ENCODE measurements around the gene TAMALIN.

The TAMALIN gene

GRCh38 chr12:52014567-52015530 is 8.1 kb downstream of the TAMALIN start:
- no peak for DNase-seq

DNA sequence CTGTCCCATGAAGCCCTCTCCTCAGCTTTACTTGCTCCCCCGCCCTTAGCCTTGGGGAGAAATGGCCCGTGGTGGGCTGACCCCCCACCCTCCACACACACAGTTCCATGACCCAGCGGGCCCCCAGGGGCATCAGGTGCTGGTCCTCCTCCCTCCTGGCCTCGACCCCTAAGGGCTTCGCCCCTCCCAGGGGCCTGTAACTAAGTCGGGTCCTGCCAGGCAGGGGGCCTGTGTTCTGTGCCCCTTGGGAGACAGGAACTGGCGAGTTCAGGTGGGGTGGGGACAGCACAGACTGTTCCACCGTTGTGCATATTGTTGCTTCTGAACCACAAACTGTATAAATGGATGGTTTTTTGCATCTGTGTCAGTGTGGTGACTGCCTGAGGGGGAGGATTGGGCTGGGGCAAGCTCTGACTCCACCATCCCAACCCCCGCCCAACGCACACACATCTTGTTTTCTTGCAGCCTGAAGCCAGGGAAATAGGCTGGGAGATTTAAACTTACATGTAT is 8.8 kb downstream of the TAMALIN start:
- DNase-seq = no peak

GRCh38 chr12:52018433-52019112 is 11.8 kb downstream of the TAMALIN start:
- DNase-seq = no peak

DNA sequence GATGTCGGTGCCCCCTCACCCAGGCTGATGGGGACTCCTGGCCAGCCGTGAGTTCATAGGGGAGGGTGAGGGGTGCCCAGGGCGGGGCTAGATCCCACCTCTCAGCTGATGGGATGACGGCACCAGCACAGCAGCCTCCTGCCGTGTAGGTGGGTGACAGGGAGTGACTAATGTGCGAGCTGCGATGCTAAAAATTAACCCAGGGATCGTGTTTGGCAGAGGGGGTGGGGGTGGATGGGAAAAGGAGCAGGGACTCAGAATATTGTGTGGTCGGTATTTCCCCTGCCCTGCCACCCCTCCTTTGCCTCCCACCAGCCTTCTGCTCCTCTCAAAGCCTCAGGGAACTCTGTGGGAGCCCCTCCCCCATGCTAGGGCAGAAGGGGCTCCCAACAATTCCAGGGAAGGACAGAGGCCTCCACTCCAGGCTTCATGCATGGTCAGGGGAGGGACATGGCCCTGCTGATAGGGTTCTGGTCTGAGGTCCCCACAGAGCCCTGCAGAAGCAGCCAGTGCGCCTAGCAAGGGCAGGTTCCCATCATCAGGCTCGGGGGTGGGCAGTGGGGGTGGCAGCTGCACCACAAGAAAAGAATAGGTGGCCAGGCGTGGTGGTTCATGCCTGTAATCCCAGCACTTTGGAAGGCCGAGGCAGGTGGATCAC is 12.5 kb downstream of the TAMALIN start:
- no peak for DNase-seq

- peak; percentile 72 for DNase-seq
These were observed 14.0 kb downstream of the TAMALIN start for GRCh38 chr12:52020539-52021336.

GRCh38 chr12:52022841-52023181 is 16.1 kb downstream of the TAMALIN start:
- DNase-seq = peak; percentile 58

- peak; percentile 97 for DNase-seq
These were observed 16.6 kb downstream of the TAMALIN start for GRCh38 chr12:52023182-52023975.

GRCh38 chr12:52023976-52024688 is 17.4 kb downstream of the TAMALIN start:
- no peak for DNase-seq

DNA sequence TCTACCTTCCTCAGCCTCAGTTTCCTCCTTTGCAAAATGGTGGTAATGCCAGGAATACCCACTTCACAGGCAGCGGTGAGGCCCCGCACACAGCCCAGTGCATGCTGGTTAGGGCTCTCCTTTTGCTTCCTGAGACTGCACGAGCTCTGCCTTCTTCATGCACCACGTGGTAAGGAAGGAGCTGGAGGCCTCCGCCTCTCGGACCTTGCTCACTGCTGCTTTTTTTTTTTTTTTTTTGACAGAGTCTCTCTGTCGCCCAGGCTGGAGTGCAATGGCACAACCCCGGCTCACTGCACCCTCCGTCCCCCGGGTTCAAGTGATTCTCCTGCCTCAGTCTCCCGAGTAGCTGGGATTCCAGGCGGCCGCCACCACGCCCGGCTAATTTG is 18.1 kb downstream of the TAMALIN start:
- peak; percentile 76 for DNase-seq

GRCh38 chr12:52026263-52026662 is 19.5 kb downstream of the TAMALIN start:
- no peak for DNase-seq

DNA sequence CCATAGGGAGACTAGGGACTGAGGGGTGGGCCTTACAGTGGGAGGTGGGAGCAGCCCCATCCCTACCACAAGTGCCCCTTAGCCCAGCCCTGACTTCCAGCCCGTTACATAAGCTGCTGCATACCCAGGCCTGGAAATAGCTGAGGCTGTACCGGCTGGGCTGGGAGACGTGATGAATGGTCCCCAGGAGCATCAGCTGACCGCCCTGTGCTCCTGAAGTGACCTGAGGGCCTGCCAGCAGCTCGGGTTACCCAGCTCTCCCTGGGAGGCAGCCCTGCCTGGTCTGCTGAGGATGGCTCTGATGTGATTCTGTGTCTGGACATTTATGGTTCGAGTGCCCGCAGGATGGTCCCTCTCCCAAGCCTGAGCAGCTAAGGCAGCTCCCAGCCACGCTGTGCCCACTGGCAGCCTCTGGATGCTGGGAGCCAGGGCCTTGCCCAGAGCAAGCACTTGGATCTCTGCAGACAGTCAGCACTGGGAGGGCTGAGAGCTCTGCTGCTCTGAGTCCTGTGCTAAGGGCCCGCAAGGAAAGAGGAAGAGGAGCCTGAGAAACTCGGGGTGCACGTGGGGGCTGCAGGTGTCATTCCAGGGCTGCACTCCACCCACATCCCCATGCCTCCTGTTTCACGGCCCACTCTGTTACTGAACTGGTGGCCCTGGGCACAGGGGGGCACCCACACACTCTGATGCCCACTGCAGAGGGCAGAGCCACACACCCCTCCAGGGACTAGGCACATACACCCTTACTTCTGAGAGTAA is 20.5 kb downstream of the TAMALIN start:
- DNase-seq = no peak

DNA sequence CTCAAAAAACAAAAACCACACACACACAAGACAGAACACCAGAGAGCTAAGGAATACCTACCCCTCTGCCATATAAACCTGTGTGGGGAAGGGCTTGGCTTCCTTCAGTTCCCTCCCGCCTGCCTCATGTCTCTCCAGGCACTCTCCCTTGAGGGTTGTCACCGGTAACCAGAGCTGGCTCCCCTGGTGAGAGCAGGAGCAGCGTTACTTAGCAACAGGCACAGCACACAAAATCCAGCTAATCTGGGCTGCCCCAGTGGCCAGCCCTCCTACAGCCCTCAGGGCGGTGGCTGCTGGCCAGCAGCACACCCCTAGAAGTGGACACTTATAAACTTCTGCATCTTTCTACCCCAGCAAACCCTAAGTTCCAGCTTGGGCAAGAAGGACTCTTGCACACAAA is 22.9 kb downstream of the TAMALIN start:
- DNase-seq = no peak

DNA sequence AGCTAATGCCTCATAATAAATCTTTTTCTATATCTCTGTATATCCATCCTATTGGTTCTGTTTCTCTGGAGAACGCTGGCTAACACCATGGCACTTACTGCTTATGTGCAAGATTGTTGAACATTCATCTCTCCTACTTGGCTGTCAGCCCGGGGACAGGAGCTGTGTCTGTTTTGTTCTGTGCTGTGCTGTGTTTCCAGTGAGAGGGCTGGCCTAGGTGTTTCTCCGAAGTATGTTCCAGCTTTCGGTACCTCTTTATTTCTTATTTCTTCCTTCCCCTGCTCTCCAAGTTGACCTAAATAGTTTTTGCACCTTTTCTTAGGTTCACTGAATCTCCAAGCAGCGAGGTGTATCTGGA is 25.7 kb downstream of the TAMALIN start:
- DNase-seq = no peak

DNA sequence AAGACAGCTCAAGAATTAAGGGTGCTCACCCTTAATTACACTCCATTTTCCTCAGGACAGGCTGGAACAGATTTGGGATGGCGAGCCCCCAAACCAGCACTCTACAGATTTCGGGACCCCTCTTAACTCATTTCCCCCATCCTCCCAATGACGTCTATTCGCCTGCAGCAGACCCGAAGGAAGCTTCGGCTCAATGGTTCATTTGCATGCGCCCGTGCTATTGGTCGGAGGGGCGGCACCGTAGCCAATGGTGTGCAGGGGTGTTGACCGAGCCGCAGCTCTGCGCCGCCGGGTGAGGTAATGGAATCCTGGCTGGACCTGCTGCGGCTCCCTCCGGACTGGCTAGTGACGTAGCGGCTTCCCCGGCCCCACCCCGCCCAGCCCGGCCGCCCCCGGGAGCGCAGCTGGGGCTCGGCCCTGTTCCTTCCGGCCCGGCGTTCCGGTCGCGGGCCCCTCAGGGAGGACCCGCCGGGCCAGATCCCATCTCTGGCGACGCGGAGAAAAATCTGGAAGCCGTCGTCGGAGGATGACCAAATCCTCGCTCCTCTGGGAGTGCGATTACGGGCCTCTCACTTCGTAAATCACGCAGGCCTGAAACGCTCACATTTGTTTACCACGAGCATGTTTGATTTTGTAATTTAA is 26.2 kb downstream of the TAMALIN start:
- peak; percentile 95 for DNase-seq

DNA sequence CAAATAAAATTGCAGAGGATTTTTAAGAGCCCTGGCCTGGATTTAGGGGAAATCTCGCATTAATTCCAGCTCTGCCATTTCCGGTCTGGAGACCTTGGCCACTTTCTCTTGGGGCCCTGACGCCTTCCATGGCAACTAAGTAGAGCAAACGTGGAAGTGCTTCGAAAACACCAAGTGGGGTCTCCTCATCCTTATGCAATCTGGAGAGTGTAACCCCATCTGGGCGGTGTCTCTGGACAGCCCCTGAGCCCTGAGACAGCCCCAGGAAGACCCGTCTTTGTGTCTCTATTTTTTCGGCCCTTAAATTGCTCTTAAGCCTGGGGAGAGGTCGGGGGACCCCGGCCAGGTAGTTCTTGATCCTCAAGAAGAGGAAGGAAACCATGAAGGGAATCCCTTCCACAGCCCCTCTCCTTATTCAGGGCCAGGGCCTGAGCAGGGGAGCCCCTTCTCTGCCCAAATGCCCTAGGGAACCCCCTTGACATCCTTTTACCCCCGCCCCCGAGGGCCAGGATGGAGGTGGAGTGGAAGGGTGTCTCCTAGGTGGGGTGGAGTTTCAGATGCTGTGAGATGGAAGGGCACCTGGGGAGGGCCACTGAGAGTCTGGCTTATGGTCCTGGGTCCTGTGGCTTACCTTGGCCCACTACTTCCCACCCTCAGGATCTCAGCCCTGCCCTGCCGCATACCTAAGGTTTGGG is 26.8 kb downstream of the TAMALIN start:
- DNase-seq = no peak

- DNase-seq = no peak
These were observed 28.4 kb downstream of the TAMALIN start for GRCh38 chr12:52035190-52035589.

DNA sequence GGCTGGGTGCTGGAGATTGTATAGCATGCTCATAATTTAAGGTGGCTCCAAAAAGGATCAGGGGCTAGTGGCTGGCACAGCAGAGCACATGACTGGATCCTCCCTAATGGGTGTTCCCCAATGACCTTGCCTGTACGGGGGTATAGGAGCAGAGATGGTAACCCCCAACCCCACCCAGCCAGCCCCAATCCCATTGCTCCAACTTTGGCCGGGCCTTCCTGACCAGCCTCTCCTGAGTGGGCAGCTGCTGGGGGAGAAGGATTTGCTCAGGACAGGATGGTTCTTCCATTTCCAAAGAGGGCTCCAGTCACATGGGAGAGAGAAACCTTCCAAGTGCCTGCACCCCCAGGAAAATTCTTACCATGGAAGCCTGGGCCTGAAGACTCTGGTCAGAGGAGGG is 29.2 kb downstream of the TAMALIN start:
- DNase-seq = no peak

DNA sequence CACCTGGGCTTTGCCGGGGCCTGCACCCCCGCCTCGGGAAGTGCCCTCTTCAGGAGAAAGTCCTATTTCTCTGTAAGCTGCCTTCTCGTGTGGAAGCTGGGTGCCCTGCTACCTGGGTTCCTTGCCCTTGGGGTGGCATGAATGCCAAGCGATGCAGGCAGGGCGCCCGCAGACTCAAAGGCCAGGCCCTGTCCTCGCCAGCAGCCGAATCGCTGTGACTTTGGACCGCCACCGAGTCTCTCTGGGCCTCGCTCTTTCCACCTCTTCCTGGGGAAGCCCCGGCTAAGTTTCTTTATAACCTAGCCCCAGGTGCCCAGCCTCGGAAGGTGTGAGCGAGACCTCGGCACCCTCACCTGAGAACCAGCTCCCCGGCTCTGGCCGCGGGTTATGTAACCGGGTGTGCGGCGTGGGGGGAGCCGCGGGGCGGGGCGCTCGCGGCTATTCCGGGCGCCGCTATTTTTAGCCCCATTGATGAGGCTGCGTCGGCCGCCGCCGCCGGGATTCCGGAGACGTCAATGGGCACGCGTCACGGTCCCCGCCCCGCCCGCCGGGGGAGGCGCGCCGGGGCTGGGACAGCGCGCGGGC is 29.9 kb downstream of the TAMALIN start:
- DNase-seq = peak; percentile 84
